Kidney glomerular epithelial cell (primary cell): ENCODE results near the gene CEMIP2.
"Not testable (repeated sequence)": the region's sequence is repeated elsewhere in the genome, so short reads cannot be mapped to it uniquely, and the experiment has no call there.

Experiments used
- DNase-seq: peaks from one replicate; lab custom pipeline; 2025; lab: John Stamatoyannopoulos, UW

The CEMIP2 gene

DNA sequence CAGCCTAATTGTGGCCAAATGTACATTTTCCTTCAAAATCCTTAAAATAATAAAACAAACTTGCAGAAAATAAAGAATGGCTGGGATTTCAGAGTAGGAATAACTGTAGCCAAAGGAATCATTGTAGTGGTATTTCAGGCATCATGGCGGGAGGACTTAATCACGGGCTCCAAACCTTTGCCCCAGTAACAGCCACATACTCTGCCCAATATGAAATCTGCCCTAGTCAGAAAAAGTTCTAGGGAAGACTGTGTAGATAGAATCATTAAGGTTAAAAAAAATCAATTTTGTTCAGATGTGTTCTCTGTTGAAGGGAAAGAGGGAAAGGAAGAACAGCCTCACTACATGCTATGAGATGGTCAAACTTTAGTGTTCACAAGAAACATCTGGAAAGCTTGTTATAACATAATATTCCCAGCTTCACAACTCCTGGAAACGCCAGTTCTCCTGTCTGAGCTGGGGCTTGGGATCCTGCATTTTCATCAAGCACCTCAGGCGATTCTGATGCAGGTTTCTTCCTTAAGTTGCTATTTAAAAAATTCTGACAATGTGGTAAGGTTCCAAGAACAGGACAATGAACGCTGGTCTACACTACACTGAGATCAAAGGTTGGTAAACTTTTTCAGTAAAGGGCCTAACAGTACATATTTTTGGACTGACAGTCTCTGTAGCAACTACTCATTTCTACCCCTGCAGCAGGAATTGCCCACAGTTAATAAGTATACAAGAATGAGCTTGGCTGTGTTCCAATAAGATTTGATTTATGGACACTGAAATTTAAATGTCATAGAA lies 87.9 kb downstream of the CEMIP2 start:
- DNase-seq, result peak; percentile 65

DNA sequence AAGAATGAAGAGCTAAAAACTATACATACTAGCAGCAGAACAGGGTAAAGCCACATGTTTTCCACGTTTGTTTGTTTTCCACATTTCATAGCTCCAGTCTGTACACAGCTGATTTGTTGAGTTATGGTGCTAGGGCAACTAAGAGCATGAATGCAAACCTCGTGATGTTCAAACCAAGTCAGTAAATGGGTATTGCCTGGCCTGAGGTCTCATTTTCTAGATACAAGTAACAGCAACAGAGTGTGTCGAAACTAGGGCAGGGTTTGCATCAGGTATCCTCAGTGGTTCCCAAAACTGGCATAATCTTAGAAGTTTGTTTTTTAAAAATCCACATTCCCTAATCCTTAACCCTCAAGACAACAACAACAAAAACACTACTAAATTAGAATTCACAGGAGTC lies 89.3 kb downstream of the CEMIP2 start:
- DNase-seq, result no peak

DNA sequence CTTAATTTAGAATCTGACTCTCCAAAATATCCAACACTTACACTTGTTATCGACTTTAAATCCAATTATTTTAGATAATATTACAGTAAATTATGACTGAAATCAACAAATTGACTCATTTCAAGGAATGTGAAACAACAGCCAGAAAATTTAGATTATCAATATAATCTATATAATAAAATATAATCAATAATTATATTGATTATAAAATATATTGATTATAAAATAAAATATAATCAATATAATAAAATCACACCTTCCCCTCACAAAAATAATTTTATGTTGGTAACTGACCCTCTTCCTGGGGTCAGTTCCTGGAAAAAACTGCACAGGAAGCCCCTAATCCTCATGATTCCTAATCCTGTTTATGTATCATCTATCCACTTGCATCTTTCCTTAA lies 91.1 kb downstream of the CEMIP2 start:
- DNase-seq, result no peak

DNA sequence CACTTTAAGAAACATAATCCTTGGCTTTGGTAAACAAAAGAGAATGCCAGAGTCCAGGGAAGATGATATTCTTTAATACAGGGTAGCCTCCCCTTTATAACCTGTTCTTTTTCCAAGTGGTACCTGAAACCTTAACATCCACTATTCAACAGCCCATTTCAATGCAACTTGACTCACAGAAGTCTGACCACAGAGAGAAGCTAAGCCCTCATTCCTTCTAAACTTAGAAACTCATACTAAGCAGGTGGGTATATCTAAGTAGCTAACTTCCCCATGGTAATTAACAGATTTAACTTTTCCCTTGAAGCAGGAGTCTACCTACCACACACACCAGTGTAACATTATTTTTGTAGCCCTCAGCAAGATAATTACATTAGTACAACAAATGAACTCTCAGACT lies 91.9 kb downstream of the CEMIP2 start:
- DNase-seq, result no peak

DNA sequence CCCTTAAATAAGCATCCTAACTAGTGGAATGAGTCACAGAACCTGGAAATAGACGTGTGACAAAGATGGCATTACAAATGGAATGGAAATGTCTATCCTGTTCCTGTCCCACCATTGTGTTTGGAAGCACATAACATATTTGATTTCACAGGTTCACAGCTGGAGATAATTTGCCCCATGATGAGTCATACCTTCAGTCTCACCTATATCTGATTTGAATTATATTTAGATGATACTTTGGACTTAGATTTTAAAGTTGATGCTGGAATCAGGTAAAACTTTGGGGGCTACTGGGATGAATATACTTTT lies 92.5 kb downstream of the CEMIP2 start:
- no peak for DNase-seq

DNA sequence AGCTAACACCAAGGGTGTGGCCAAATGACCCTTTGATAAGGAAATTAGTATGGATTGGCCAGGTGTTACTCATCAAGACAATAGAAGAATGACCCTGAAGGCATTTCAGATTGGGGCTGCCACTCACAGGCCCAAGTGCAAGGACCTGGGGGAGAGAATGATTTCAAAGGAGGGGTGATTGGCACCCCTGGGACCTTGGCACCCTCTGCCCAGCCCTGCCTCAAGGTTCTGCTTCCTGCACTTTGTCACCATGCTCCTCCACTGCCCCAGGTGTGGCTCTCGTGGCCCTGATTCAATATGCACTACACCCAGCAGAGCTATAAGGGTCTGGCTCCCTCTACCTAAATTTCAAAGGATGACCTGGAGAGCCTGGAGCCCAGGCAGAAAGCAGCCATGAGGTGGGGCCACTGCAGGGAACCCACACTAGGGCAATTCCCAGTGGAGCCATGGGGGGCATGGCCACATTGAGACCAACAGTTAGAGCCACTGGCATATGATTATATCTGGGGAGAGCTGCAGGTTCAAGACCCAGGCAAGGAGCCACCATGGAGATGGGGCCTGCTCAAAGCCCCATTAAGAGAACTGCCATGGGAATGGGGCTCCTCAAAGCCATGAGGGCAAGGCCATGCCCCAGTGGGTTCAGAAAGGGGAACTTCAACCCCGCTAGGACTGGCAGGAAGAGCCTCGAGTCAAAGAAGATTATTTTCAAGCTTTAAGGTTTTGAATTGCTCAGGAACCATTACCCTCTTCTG lies 93.0 kb downstream of the CEMIP2 start:
- DNase-seq, result no peak

DNA sequence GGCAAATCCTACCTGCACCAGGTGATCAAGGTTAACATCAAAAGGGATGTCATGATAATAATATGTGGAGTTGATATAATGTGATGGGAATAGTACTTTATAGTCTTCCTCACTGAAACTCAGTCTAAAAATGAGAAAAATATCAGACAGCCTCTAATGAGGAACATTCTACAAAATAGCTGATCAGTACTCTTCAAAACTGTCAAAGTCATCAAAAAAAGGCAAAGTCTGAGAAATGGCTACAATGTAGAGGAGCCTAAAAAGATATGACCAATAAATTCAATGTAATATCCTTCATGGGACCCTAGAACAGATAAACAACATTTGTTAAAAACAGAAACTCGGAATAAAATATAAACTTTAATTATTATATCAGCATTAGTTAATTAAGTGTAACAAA lies 95.7 kb downstream of the CEMIP2 start:
- no peak for DNase-seq

DNA sequence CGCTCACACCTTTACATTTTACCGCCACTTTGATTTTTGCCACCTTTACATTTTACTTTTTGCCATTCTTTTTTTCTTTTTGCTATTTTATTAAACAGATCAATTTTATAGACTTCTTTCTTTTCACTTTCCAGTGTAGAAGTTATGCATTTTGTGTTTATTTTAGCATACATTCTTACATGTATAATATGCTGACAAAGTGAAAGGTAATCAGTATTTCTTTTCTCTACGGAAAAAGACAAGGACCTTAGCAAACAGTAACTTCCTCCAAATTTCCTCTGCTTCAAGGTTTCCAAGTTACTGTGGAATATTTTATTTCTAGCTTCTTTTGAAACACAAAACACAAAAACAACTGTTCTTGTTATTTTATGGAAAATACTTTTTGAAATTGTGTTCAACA lies 97.0 kb downstream of the CEMIP2 start:
- no peak for DNase-seq

DNA sequence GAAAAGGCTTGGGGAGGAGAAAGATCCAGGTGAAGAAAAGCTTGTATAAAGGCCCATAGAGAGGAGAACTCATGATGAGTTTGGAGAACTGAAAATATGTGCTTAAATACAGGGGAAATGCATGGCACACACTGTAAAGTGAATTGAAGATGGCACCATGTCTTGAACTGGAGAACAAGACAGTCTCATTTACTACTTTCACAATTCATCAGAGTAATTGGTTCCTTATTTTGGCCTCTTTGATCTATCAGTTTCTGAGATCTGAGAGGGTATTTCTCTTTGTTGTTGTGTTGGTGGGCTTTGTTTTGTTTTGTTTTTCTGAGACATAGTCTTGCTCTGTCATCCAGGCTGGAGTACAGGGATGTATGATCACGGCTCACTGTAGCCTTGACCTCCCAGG lies 98.2 kb downstream of the CEMIP2 start:
- no peak for DNase-seq

DNA sequence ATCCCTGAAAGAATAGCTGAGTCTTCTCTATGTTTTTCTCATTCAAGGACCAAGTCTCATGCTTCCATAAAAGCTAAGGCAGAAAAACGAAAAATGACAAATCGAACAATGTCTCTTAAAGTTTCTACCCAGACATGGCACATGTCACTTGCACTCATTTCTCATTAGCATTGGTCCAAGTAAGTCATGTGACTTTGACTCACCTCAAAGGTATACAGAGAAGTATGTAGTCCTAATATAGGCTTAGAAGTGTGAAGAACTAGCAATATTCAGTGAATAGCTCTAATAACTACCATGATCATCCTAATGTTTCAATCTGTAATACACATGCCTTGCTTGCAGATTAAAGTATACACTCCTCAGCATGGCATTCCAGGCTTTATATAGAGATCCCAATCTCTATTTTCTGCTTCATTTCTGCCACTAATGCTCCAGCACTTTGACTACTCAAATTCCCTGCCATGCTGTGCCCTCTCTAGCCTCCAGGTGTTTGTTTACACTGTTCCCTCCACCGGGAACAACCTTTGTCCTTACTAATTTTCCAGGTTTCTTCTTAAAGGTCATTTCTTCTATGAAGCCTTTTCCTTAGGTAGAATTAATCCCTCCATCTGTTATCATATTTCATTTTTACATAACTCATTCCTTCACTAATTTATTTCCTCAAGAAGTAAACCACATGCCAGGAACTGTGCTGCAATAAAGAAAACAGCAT lies 98.9 kb downstream of the CEMIP2 start:
- no peak for DNase-seq

DNA sequence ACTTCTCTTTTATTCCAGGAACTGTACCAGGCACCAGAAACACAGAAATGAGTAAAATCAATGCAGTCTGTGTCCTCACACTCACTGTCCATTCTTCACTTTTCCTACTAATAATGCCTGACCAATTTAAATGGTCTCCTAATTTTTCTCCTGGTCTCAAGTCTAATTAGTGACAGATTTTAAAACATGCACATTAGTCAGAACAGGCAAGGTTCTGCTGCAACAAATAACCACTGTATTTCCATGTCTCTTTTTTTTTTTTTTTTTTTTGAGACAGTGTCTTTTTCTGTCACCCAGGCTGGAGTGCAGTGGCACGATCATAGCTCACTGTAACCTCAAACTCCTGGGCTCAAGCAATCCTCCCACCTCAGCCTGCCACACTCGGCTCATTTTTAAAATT lies 99.6 kb downstream of the CEMIP2 start:
- DNase-seq, result no peak

DNA sequence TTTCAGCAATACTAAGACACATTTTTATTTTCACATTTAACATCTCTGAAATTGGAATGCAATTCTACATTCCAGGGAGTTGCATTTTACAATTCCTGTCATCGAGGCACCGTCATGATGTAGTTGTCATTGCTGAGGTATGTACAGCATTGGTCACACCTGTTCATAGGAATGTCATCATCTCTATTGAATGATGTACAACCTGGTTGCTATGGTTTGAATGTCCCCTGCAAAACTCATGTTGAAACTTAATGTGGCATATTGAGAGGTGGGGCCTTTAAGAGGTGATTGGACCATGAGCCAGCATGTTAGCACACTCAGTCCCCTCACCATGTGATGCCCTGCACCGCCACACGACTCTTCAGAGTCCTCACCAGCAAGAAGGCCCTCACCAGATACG lies 103.1 kb downstream of the CEMIP2 start:
- DNase-seq, result no peak

DNA sequence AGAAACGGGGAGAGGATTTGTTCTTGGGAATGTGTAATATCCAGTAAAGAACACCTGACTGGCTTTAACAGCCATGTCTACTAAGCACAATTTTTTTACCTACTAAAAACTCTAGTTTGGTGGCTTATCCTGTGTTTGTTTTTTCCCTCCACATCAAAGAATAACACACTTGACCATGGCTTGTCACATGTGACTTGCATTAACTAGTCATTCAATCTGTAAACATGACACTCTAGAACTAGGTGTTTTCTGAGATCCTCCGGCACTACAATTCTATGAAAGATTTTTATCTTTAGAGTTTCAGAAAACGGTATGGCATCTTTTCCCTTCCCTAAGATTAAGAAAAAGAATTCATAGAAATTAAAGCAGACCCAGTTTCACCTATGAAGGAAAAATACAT lies 103.7 kb downstream of the CEMIP2 start:
- DNase-seq, result no peak

DNA sequence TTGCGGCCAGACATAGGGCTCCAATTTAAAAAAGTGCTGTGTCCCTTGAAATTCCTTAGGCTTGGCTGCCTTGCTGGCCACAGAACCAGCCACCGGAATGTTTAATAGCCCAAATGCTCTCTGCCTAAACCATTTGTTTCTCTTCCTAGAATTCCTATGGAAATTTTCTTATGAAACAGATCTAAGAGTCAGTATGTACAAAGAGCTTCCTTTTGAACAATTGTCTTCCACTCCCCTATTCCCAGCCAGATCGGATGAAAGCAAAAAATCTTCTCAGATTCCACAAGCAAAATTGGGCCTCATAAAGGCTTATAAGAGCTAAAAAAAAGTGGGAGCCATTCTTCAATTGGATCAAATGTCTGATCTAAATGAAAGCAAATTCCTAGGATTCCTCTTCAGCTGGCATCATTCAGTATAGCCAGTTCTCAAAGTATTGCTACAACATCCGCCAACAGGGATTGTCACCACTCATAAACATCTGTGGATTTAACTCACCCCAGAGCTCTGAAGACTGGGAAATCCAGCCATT lies 104.3 kb downstream of the CEMIP2 start:
- peak; percentile 6 for DNase-seq

DNA sequence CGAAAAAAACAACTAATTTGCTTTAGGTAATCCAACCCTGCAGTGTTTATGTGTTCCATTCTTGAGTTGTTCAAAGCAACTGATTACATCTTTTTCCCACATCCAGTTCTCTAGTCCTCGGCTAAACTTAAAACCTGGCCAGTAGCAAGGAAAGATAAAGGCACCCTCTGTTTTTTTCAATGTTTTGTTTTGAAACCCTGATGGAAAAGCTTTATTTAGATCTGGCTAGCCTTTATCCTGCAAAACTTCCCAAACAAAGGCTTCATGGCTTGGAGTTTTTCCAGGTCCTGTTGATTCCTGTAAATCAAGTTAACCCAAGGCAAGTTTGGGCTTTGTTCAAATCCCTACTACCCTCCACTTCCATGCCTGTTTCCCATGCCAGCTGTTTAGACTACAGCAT lies 105.1 kb downstream of the CEMIP2 start:
- DNase-seq, result no peak

DNA sequence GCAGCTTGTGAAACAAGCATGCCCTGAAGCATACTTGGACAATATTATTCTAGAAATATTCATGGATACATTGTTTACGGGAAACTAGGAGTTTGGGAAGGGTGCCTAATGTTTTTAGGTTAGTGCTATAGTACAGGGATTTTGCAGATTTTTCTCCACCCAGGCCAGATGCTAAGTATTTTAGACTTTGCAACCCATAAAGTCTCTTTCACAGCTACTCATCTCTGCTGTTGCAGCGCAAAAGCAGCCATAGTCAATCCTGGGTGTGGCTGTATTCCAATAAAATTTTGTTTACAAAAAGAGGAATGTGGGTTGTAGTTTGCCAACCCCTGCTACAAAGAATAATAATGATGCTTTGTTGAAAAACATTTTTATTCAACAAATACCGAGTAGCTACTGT lies 106.2 kb downstream of the CEMIP2 start:
- no peak for DNase-seq

DNA sequence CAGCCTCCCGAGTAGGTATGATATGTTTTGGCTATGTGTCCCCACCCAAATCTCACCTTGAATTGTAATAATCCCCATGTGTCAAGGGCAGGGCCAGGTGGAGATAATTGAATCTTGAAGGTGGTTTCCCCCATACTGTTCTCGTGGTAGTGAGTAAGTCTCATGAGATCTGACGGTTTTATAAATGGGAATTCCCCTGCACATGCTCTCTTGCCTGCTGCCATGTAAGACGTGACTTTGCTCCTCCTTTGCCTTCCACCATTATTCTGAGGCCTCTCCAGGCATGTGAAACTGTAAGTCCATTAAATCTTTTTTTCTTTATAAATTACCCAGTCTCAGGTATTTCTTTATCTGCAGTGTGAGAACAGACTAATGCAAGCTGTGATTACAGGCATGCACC lies 111.0 kb downstream of the CEMIP2 start:
- not testable (repeated sequence) for DNase-seq

DNA sequence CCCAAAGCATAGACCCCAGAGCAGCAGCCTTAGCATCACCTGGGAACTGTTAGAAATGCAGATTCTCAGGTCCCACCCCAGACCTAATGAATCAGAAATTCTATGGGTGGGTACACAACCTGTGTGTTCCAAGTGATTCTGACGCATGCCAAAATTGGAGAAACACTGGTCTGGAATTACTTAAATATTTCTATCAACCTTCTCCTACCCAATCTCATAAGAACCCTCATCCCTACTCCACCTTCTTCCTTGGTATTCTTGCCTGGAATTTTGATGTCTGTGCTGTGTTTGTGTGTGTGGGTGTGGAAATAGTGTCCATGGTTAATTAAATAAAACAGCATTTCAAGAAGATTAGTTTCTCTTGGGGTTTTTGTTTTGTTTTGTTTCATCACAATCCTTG lies 111.8 kb downstream of the CEMIP2 start:
- no peak for DNase-seq

DNA sequence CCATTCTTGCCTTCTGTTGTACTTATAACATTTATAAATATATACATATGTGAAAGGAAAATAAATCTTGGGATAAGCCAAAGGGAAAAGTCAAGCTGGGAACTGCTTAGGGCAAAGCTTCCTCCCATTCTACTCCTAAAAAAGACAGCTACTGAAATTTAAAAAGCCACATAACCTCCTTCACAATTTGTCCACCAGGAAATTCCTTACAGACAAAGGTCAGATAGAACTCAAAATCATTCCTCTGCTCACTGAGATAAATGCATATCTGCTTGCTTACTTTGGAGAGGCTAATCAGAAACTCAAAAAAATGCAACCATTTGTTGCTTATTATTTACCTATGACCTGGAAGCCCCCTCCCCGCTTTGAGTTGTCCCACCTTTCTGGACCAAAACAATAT lies 112.5 kb downstream of the CEMIP2 start:
- no peak for DNase-seq

DNA sequence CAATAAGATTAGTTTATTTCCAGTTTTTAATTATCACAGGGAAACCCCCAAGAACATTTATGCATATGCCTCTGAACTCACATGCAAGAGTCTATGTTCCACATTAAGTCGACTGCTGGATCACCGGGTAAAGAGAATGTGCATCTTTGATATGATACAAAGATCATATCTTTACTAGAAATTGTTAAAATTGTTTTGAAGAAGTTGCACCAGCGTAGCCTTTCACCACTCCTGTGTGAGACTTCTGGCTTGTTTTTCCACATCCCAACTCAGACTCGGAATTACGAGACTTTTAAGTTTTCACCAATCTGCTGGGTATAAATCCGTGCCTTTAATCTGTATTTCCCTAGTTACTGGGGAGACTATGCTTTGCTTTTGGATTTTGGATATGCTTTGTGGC lies 113.2 kb downstream of the CEMIP2 start:
- DNase-seq, result no peak

DNA sequence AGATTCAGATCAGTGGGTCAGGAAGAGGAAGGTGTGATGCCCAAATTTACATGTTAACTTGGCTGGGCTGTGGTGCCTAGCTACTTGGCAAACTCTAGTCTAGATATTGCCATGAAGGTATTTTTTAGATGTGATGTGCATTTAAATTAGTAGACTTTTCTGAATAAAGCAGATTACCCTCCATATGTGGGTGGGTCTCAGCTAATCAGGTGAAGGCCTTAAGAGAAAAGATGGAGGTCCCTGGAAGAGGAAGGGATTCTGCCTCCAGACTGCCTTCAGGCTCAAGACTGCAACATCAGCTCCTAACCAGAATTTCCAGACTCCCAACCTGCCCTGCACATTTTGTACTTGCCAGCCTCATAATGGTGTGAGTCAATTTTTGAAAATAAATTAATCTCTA lies 115.8 kb downstream of the CEMIP2 start:
- no peak for DNase-seq

DNA sequence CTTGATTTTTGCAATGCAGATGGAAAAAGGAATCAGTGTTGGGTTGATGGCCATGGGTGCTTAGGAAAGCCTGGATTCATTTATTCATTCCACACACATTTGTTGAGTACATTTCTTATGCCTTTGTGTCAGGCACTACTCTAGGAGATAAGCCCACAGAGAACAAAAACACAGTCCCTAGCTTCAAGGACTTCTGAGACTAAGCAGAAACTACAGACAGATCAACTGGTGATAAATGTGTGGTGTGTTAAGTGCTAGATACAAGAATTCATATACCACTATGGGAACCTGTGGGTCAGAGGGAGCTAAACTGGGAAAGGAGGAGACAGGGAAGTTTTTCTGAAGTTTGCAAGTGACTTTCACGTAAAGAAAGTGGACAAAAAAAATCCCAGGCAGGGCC lies 119.9 kb downstream of the CEMIP2 start:
- DNase-seq, result no peak

DNA sequence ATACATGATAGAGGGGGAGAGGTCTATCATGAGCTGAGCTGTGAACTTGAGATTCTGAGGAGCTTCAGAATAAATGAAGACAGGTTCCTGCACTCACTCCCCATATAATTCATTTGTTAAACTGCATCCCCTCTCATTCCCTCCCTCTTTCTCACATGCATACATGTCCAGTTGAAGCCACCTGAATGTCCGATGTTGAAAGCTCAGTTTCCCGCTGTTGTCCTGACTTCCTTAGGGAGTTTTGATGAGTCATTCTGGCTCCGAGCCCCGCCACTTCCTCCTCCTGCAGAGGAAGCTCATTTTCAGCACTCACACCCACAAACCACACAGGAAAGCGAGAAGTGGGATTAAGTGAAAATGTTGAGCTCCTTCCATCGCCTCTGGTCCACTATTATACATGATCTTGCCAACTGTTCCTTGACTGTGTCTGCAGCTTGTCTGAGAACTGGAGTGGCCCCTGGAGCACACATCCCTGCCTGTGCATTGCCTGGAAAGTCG lies 121.2 kb downstream of the CEMIP2 start:
- DNase-seq, result no peak
